ENCODE results near the gene MT1E. TPM values are rescaled to one million over a fixed set of nuclear protein-coding genes. Genes with fewer than 3 reads are reported as not detected.
"Not testable (repeated sequence)": the region's sequence is repeated elsewhere in the genome, so short reads cannot be mapped to it uniquely, and the experiment has no call there.

Gene MT1E
- total RNA-seq (10 to 100 TPM in 1 of 5 donors, 1 to 10 TPM in 4; 1.9 to 10.8 (median 6.1) TPM), total RNA-seq (0.27 to 13.2 (median 1.8) reads per million in 29 experiments)
- total RNA-seq (2013), result 12.2 TPM

GRCh38 chr16:56625140-56625942, at the start of gene MT1E:
Gene MT1E, plus strand, starts transcription at chr16:56625781. Its CDS starts 71 bp downstream, at chr16:56625852.
- Mint-ChIP-seq H3K4me3 (peak within 1 kb of the TSS; percentile 82 to 88 (median 86)), H3K36me3 (no peaks in the 10 kb centered on the region), H3K9me3 (no peaks in the 10 kb centered on the region), H3K4me1 (peaks cover 13 to 20% (median 16%) of the 10 kb centered on the region in 3 donors), H3K27me3 (peaks cover 4 to 12% of the 10 kb centered on the region in 2 donors), H3K27ac (peak within 1 kb of the TSS; percentile 58 to 82)
- Histone ChIP-seq H3K4me3 (ENCODE audit: control insufficient read depth in 1 of 2, extremely low read depth in 1 of 2, low read length in 1 of 2) (peak within 1 kb of the TSS; percentile 56 to 65), H3K27me3 (replicated peaks in 1 of 2; ENCODE audit: control insufficient read depth in 2 of 2, extremely low read depth in 1 of 2, insufficient read depth in 2 of 2, low read length in 1 of 2) (peaks cover 17 to 20% of the 10 kb centered on the region in 2 experiments), H3K9me3 (no peaks in the 10 kb centered on the region), H3K36me3 (ENCODE audit: control insufficient read depth in 2 of 2, extremely low read depth in 1 of 2, insufficient read depth in 1 of 2, low read length in 1 of 2) (no peaks in the 10 kb centered on the region), H3K4me1 (ENCODE audit: control insufficient read depth in 1 of 2, extremely low read depth in 1 of 2, insufficient read depth in 2 of 2, low read length in 2 of 2) (peaks cover 0 to 21% of the 10 kb centered on the region in 2 experiments), H3K27ac (ENCODE audit: low read length) (peak within 1 kb of the TSS; percentile 29)
- DNase-seq (peak in 23 of 35 experiments; percentile 15 to 77 (median 37)), ATAC-seq (replicated peaks in 1 of 4) (peak; percentile 91 to 94 (median 94))
- CTCF ChIA-PET, result interaction anchor here in 1 of 2 donors (1.0 kb wide), 1 partner anchor 77 kb away, joined by 7 read pairs; no protein-coding TSS in a partner anchor
- WGBS (ENCODE audit: insufficient coverage), result 5% methylated on average over 62 of the region's 62 CpGs
- POLR2A ChIA-PET, result interaction anchor here (0.5 to 1.1 kb wide), 4 partner anchors 17 to 312 kb away, joined by 3 to 9 read pairs (median 6); partner anchors contain the start of gene MT2A (in 1 of the 2)

DNA sequence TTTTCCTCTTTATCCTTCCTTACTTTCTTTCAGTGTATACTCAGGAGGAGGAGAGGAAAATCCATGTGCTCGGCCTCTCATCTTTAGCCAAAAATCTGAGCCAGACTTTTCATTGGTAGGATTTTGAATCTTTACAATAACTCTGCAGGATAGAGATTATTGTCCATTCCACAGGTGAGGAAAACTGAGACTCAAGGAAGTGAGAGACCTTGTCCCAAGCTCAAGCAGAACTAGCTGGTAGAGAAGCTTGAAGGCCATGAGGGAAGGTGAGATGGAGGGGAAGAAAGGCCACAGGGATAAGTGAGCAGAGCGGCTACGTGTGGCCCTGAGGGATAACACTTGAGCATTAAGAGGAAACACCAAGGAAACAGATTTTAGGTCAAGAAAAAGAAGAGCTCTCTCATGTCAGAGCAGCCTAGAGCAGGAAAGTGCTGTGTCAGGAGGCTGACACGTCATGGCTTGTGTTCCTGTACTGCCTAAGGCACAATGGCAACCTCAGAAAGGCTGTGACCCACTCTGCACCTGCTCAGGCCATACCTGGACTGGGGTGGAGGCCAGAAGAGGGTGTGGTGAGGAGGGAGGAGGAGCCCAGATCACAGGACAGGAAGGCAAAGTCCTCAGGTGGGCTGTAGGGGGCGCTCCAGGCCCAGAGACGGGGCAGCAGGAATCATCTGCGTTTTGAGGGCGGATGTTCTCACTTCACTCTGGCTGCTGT, 48.8 kb upstream of the MT1E start:
- no peak overlapping the region for H3K4me3 ChIP-seq (ENCODE audit: control insufficient read depth in 1 of 2, extremely low read depth in 1 of 2, low read length in 1 of 2)
- ATAC-seq (replicated peaks in 1 of 4), result peak; percentile 99 to 100 (median 100)
- H3K36me3 ChIP-seq (ENCODE audit: control insufficient read depth in 2 of 2, extremely low read depth in 1 of 2, insufficient read depth in 1 of 2, low read length in 1 of 2), result no peaks in the 10 kb centered on the region
- Mint-ChIP-seq H3K4me1 (peaks cover 6 to 10% (median 8%) of the 10 kb centered on the region in 3 donors), H3K9me3 (peaks cover 0 to 4% (median 0%) of the 10 kb centered on the region in 3 donors), H3K4me3 (no peak overlapping the region), H3K27me3 (no peaks in the 10 kb centered on the region), H3K27ac (peak overlapping the region in 1 of 2 donors; percentile 73), H3K36me3 (no peaks in the 10 kb centered on the region)
- H3K27ac ChIP-seq (ENCODE audit: low read length), result no peak overlapping the region
- CTCF ChIA-PET, result interaction anchor here (0.6 to 3.3 kb wide), 19 partner anchors 24 to 197 kb away, joined by 3 to 93 read pairs (median 4); partner anchors contain the start of genes MT1F (in 1 of the 2) and MT2A (in 1 of the 2)
- DNase-seq, result peak; percentile 65 to 92 (median 85)
- 14% methylated on average over 7 of the region's 8 CpGs for WGBS (ENCODE audit: insufficient coverage)
- POLR2A ChIA-PET, result interaction anchor here (0.6 to 0.7 kb wide), 4 partner anchors 16 to 360 kb away, joined by 3 to 8 read pairs (median 3); no protein-coding TSS in a partner anchor
- no peaks in the 10 kb centered on the region for H3K27me3 ChIP-seq (replicated peaks in 1 of 2; ENCODE audit: control insufficient read depth in 2 of 2, extremely low read depth in 1 of 2, insufficient read depth in 2 of 2, low read length in 1 of 2)
- H3K9me3 ChIP-seq, result no peaks in the 10 kb centered on the region
- peaks cover 0 to 8% of the 10 kb centered on the region in 2 experiments for H3K4me1 ChIP-seq (ENCODE audit: control insufficient read depth in 1 of 2, extremely low read depth in 1 of 2, insufficient read depth in 2 of 2, low read length in 2 of 2)

- DNase-seq (no peak), ATAC-seq (replicated peaks in 1 of 4) (no peak)
- Histone ChIP-seq H3K4me3 (ENCODE audit: control insufficient read depth in 1 of 2, extremely low read depth in 1 of 2, low read length in 1 of 2) (no peak overlapping the region), H3K27ac (ENCODE audit: low read length) (no peak overlapping the region), H3K4me1 (ENCODE audit: control insufficient read depth in 1 of 2, extremely low read depth in 1 of 2, insufficient read depth in 2 of 2, low read length in 2 of 2) (peaks cover 0 to 8% of the 10 kb centered on the region in 2 experiments), H3K27me3 (replicated peaks in 1 of 2; ENCODE audit: control insufficient read depth in 2 of 2, extremely low read depth in 1 of 2, insufficient read depth in 2 of 2, low read length in 1 of 2) (no peaks in the 10 kb centered on the region), H3K9me3 (no peaks in the 10 kb centered on the region), H3K36me3 (ENCODE audit: control insufficient read depth in 2 of 2, extremely low read depth in 1 of 2, insufficient read depth in 1 of 2, low read length in 1 of 2) (no peaks in the 10 kb centered on the region)
- Mint-ChIP-seq H3K9me3 (peaks cover 0 to 4% (median 0%) of the 10 kb centered on the region in 3 donors), H3K27me3 (no peaks in the 10 kb centered on the region), H3K36me3 (no peaks in the 10 kb centered on the region), H3K27ac (peak overlapping the region in 1 of 2 donors; percentile 73), H3K4me3 (no peak overlapping the region), H3K4me1 (peaks cover 6 to 10% (median 8%) of the 10 kb centered on the region in 3 donors)
- WGBS (ENCODE audit: insufficient coverage), result no CpG with 5 or more reads among the region's 4 CpGs
- POLR2A ChIA-PET, result interaction anchor here in 1 of 2 donors (0.6 kb wide), 2 partner anchors 80 to 129 kb away, joined by 3 to 8 read pairs; no protein-coding TSS in a partner anchor
- CTCF ChIA-PET, result interaction anchor here (0.6 to 3.3 kb wide), 14 partner anchors 15 to 197 kb away, joined by 3 to 93 read pairs (median 4); partner anchors contain the start of gene MT2A (in 1 of the 2)
These were observed 48.3 kb upstream of the MT1E start for GRCh38 chr16:56577300-56577625.

- Histone ChIP-seq H3K4me1 (ENCODE audit: control insufficient read depth in 1 of 2, extremely low read depth in 1 of 2, insufficient read depth in 2 of 2, low read length in 2 of 2) (peaks cover 0 to 8% of the 10 kb centered on the region in 2 experiments), H3K27ac (ENCODE audit: low read length) (no peak overlapping the region), H3K9me3 (no peaks in the 10 kb centered on the region), H3K27me3 (replicated peaks in 1 of 2; ENCODE audit: control insufficient read depth in 2 of 2, extremely low read depth in 1 of 2, insufficient read depth in 2 of 2, low read length in 1 of 2) (peaks cover 2% of the 10 kb centered on the region in 2 experiments), H3K36me3 (ENCODE audit: control insufficient read depth in 2 of 2, extremely low read depth in 1 of 2, insufficient read depth in 1 of 2, low read length in 1 of 2) (no peaks in the 10 kb centered on the region), H3K4me3 (ENCODE audit: control insufficient read depth in 1 of 2, extremely low read depth in 1 of 2, low read length in 1 of 2) (no peak overlapping the region)
- ATAC-seq (replicated peaks in 1 of 4), result no peak
- CTCF ChIA-PET, result interaction anchor here (0.6 to 1.0 kb wide), 3 partner anchors 46 to 121 kb away, joined by 4 to 9 read pairs (median 4); no protein-coding TSS in a partner anchor
- WGBS (ENCODE audit: insufficient coverage), result 93% methylated on average over 3 of the region's 6 CpGs
- no peak overlapping the region for H3K27ac Mint-ChIP-seq
- peaks cover 6 to 10% (median 8%) of the 10 kb centered on the region in 3 donors for H3K4me1 Mint-ChIP-seq
- peaks cover 0 to 6% of the 10 kb centered on the region in 2 donors for H3K27me3 Mint-ChIP-seq
- H3K36me3 Mint-ChIP-seq, result no peaks in the 10 kb centered on the region
- H3K9me3 Mint-ChIP-seq, result no peaks in the 10 kb centered on the region
- no peak overlapping the region for H3K4me3 Mint-ChIP-seq
- POLR2A ChIA-PET, result no interaction called here
- no peak for DNase-seq
These were observed 45.1 kb upstream of the MT1E start for GRCh38 chr16:56580391-56581048.

DNA sequence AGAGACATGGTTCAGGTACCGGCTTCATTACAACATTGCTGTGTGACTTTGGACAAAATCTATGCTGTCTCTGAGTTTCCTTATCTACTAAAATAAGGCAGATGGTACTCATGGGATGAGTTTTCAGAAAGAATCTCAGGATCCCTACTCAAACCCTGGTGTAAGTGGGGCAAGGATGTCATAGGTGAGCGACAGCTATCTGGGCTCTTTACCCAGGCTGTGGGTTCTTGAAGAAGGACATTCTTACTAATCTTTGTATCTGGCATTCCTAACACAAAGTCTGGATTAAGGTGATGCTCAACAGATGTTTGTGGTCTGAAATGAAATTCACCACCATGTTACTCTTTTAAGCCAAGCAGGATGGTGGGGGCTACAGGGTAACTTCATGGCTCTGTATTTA, 42.7 kb upstream of the MT1E start:
- H3K4me3 ChIP-seq (ENCODE audit: control insufficient read depth in 1 of 2, extremely low read depth in 1 of 2, low read length in 1 of 2); H3K9me3 ChIP-seq; H3K27me3 Mint-ChIP-seq; H3K36me3 Mint-ChIP-seq; H3K36me3 ChIP-seq (ENCODE audit: control insufficient read depth in 2 of 2, extremely low read depth in 1 of 2, insufficient read depth in 1 of 2, low read length in 1 of 2); ATAC-seq (replicated peaks in 1 of 4); POLR2A ChIA-PET; H3K27ac Mint-ChIP-seq; H3K4me1 Mint-ChIP-seq; H3K27ac ChIP-seq (ENCODE audit: low read length); DNase-seq; H3K4me3 Mint-ChIP-seq; H3K9me3 Mint-ChIP-seq; H3K27me3 ChIP-seq (replicated peaks in 1 of 2; ENCODE audit: control insufficient read depth in 2 of 2, extremely low read depth in 1 of 2, insufficient read depth in 2 of 2, low read length in 1 of 2); H3K4me1 ChIP-seq (ENCODE audit: control insufficient read depth in 1 of 2, extremely low read depth in 1 of 2, insufficient read depth in 2 of 2, low read length in 2 of 2): not testable (repeated sequence)
- CTCF ChIA-PET, result interaction anchor here in 1 of 2 donors (1.1 kb wide), 1 partner anchor 120 kb away, joined by 3 read pairs; no protein-coding TSS in a partner anchor
- no CpG with 5 or more reads among the region's 2 CpGs for WGBS (ENCODE audit: insufficient coverage)
